K562 treated with DMSO at 1 percent for 24 hours (cell line): ENCODE data around the gene ALX1. TPM values are rescaled to one million over a fixed set of nuclear protein-coding genes. Genes with fewer than 3 reads are reported as not detected.

Experiments used
- total RNA-seq: library from RNA; unstranded; fragments of 300-600 nt; gene quantifications from 2 replicates; pipeline ENCODE4 v1.2.3, GENCODE V29; 2022; ENCODE audit warnings: low read depth; ENCODE audit not compliant: insufficient read depth

ALX1 gene
- not detected in 2 replicates for total RNA-seq

DNA sequence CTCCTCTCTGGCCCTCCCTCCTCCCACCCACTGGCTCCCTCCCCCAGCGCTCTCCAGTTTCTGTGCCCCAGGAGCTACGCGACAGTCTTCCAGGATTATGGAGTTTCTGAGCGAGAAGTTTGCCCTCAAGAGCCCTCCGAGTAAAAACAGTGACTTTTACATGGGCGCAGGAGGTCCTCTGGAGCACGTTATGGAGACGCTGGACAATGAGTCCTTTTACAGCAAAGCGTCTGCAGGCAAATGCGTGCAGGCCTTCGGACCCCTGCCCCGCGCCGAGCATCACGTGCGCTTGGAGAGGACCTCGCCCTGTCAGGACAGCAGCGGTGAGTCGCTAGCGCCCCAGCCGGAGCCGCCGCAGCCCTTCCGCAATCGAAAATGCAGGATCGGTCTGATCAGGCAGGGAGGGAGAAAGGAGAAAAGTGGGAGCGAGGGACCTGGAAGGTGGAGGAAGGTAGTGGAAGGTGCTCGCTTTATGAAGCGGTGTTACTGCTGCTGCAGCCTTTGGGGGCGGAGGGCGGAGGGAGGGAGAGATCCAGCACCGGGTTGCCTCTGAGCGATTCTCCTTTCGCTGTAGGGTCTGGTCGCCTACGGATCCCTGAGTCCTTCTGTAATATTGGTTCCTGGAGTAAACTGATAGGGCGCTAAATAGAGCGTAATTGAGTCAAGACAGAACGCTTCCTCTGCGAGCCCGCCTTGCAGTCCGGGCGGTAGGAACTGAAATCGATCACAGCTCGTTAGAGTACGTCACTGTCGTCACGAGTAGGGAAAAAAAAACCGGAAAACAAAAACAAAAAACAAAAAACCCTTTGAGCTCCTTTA, at the start of gene ALX1:
Gene ALX1 (plus strand): TSS at position 56 of the 819 bp plus-strand sequence. CDS start 42 bp downstream, at position 98.

Other genes starting within 250 kb of the ALX1 start
- gene TSPAN19, start 243.9 kb upstream of the ALX1 start, total RNA-seq = not detected in 2 replicates
- gene LRRIQ1, start 243.9 kb upstream of the ALX1 start, total RNA-seq = not detected in 2 replicates